Panc1 (cell line): Measurements from ENCODE around the gene NR4A3. TPM values are rescaled to one million over a fixed set of nuclear protein-coding genes. Genes with fewer than 3 reads are reported as not detected.

Source experiments
- ATAC-seq: fragments of 200-7000 bp; cut with Tn5 transposase; 2 replicates; pipeline ENCODE4 v1.9.1; 2020; ENCODE audit warnings: mild to moderate bottlenecking, moderate library complexity
- BruUV-seq: library from RNA; stranded (reverse); fragments of 400-500 nt; replicated peaks from 2 replicates; lab custom pipeline; 2021; lab: Mats Ljungman, UMichigan
- CTCF ChIA-PET: fragments of 300-600 bp; sonication (Branson Sonifier 250); formaldehyde crosslinking; loops from one replicate; lab custom pipeline; 2022; ENCODE audit warnings: antibody characterized with exemption; lab: Charles Lee
- POLR2A ChIA-PET: fragments of 300-600 bp; sonication (Branson Sonifier 250); formaldehyde crosslinking; loops from one replicate; lab custom pipeline; 2022; ENCODE audit warnings: antibody characterized with exemption; lab: Charles Lee
- DNase-seq: peaks from one replicate; pipeline ENCODE4 v3.0.0-alpha.2; 2010; ENCODE audit warnings: low read depth, low spot score
- H3K27ac ChIP-seq: 2 replicates; pipeline ENCODE4 v1.5.1; 2011; ENCODE audit warnings: mild to moderate bottlenecking, low read length, inconsistent platforms
- H3K27me3 ChIP-seq: fragments of 200-500 bp; sonication (Bioruptor generic); 2 replicates; pipeline ENCODE4 v1.6.0; 2014; ENCODE audit warnings: low read length, inconsistent platforms; ENCODE audit not compliant: control insufficient read depth, insufficient read depth
- H3K36me3 ChIP-seq: fragments of 200-500 bp; sonication (Bioruptor generic); 2 replicates; pipeline ENCODE4 v1.5.1; 2014; ENCODE audit warnings: inconsistent platforms, mild to moderate bottlenecking, low read length, moderate library complexity; ENCODE audit not compliant: control insufficient read depth, insufficient read depth
- H3K4me1 ChIP-seq: 2 replicates; pipeline ENCODE4 v1.5.1; 2011; ENCODE audit warnings: inconsistent platforms, mild to moderate bottlenecking, low read length, moderate library complexity; ENCODE audit not compliant: control insufficient read depth, insufficient read depth
- H3K4me3 ChIP-seq, 2 experiments: 2 replicates each; pipeline ENCODE4 v1.5.1; 2011 to 2012; ENCODE audit warnings: low read depth in 2 of 2, low read length in 2 of 2, mild to moderate bottlenecking in 2 of 2, inconsistent platforms in 1 of 2, moderate library complexity in 1 of 2
- H3K9me3 ChIP-seq: fragments of 200-500 bp; sonication (Bioruptor generic); 2 replicates; pipeline ENCODE4 v1.5.1; 2014; ENCODE audit warnings: low read depth, mild to moderate bottlenecking, inconsistent platforms, low read length, moderate library complexity; ENCODE audit not compliant: control insufficient read depth, insufficient read depth
- CTCF ChIP-seq: fragments of 450-650 bp; IDR thresholded peaks from 2 replicates; pipeline ENCODE4 v1.5.1; 2017; ENCODE audit warnings: mild to moderate bottlenecking
- POLR2AphosphoS5 ChIP-seq: IDR thresholded peaks from 2 replicates; pipeline ENCODE4 v1.6.1; 2012; ENCODE audit warnings: mild to moderate bottlenecking, low read depth, low read length, moderate library complexity
- REST ChIP-seq, 2 experiments: IDR thresholded peaks; 2 replicates each; pipeline ENCODE4 v1.6.1; 2011 to 2012; ENCODE audit warnings: low read depth in 2 of 2, control low read depth in 1 of 2, low read length in 1 of 2, mild to moderate bottlenecking in 1 of 2, moderate library complexity in 1 of 2; ENCODE audit not compliant: insufficient read depth in 1 of 2
- SIN3A ChIP-seq: IDR thresholded peaks from 2 replicates; pipeline ENCODE4 v1.6.1; 2012; ENCODE audit warnings: low read depth, mild to moderate bottlenecking, low read length, moderate library complexity, borderline replicate concordance; ENCODE audit not compliant: insufficient read depth
- TCF7L2 ChIP-seq: IDR thresholded peaks from 2 replicates; pipeline ENCODE4 v1.6.1; 2011; ENCODE audit warnings: mild to moderate bottlenecking, low read depth, low read length, inconsistent platforms
- in situ Hi-C: cut with HindIII; loops from 2 replicates; pipeline ENCODE4 v1.10.0; 2016; ENCODE audit warnings: low sequenced_read_pairs, low pct_unique_long_range_greater_than_20kb
- intact Hi-C: fragments of 100-400 bp; cut with micrococcal nuclease; formaldehyde crosslinking; loops from one replicate; pipeline ENCODE4 v1.10.0; 2022; ENCODE audit not compliant: unreplicated experiment
- total RNA-seq: library from RNA; stranded (reverse); gene quantifications from one replicate; pipeline ENCODE4 v1.2.1, GENCODE V29; 2021; ENCODE audit not compliant: unreplicated experiment

Gene NR4A3
- total RNA-seq, 1 experiment from 2014 or later, result 0.13 TPM

GRCh38 chr9:99814359-99814758 lies 7.3 kb upstream of the NR4A3 start:
- ATAC-seq (no peak), DNase-seq (no peak)
- POLR2A ChIA-PET, result no interaction called here
- Histone ChIP-seq H3K27me3 (no peaks in the 10 kb centered on the region), H3K4me3 (no peak overlapping the region), H3K4me1 (no peaks in the 10 kb centered on the region), H3K9me3 (no peaks in the 10 kb centered on the region), H3K27ac (no peak overlapping the region), H3K36me3 (no peaks in the 10 kb centered on the region)
- CTCF ChIA-PET, result no interaction called here
- no TSS peak for BruUV-seq
- in situ Hi-C loops, result no loop called here
- intact Hi-C loops, result no loop called here
- TF ChIP-seq REST (IDR thresholded peaks at IDR 0.05; ENCODE audit: insufficient read depth in 1 of 2, low read depth in 2 of 2, low read length in 1 of 2) (no peak), CTCF (no peak), SIN3A (no peak), POLR2AphosphoS5 (no peak), TCF7L2 (no peak)

DNA sequence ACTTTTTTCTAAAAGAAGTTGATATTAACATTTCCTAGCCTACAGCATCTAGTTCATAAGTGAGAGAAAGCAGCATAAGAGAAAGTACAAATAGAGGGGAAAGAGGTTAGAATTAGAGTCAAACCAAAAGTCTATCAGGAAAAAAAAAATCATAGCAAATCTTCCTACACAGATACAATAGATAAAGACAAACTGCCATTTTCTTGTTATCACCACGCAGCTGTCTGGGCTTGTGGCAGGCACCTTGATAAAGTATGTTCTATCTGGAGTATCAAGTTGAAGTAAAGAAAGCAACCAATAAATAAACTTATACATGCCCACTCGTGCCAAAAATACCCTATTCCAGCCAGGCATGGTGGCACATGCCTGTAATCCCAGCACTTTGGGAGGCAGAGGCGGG lies 5.3 kb upstream of the NR4A3 start:
- Histone ChIP-seq H3K4me3 (no peak overlapping the region), H3K9me3 (no peaks in the 10 kb centered on the region), H3K27ac (no peak overlapping the region), H3K27me3 (no peaks in the 10 kb centered on the region), H3K4me1 (no peaks in the 10 kb centered on the region), H3K36me3 (no peaks in the 10 kb centered on the region)
- no peak for TF ChIP-seq REST (IDR thresholded peaks at IDR 0.05; ENCODE audit: insufficient read depth in 1 of 2, low read depth in 2 of 2, low read length in 1 of 2)
- no peak for TF ChIP-seq SIN3A
- TF ChIP-seq TCF7L2, result no peak
- ATAC-seq (no peak), DNase-seq (no peak)
- ChIA-PET POLR2A (no interaction called here), CTCF (no interaction called here)
- intact Hi-C loops, result no loop called here
- no TSS peak for BruUV-seq
- in situ Hi-C loops, result no loop called here
